HG03280 (cell line): Measurements from ENCODE around the gene ZNF491.
"Not testable (repeated sequence)": the region's sequence is repeated elsewhere in the genome, so short reads cannot be mapped to it uniquely, and the experiment has no call there.

Experiments used
- ATAC-seq: cut with Tn5 transposase; IDR thresholded peaks from one replicate; pipeline ENCODE4 v1.9.1; 2021; ENCODE audit warnings: mild to moderate bottlenecking, moderate library complexity; ENCODE audit not compliant: unreplicated experiment

Gene ZNF491

GRCh38 chr19:11798391-11799330, at the start of gene ZNF491:
Gene ZNF491 (plus strand): TSS chr19:11798523. CDS start chr19:11805954, 7,431 bp downstream.
- ATAC-seq = peak; percentile 94

- no peak for ATAC-seq
Measured at GRCh38 chr19:11749751-11750150, 48.6 kb upstream of the ZNF491 start.

- ATAC-seq = no peak
Measured at GRCh38 chr19:11752244-11752736, 46.0 kb upstream of the ZNF491 start.

- ATAC-seq = no peak
Measured at GRCh38 chr19:11754663-11755062, 43.7 kb upstream of the ZNF491 start.

GRCh38 chr19:11756965-11757364, 41.4 kb upstream of the ZNF491 start:
- ATAC-seq = no peak

- no peak for ATAC-seq
Measured at GRCh38 chr19:11759805-11760204, 38.5 kb upstream of the ZNF491 start.

- ATAC-seq = no peak
Measured at GRCh38 chr19:11763117-11763516, 35.2 kb upstream of the ZNF491 start.

GRCh38 chr19:11763611-11764010, 34.7 kb upstream of the ZNF491 start:
- no peak for ATAC-seq

- ATAC-seq = peak; percentile 90
Measured at GRCh38 chr19:11766597-11767591, 31.4 kb upstream of the ZNF491 start, which contains the start of gene ZNF441. Gene ZNF441 (plus strand): TSS chr19:11767000. CDS start chr19:11767194, 194 bp downstream.

GRCh38 chr19:11767633-11768133, 30.6 kb upstream of the ZNF491 start:
- peak; percentile 17 for ATAC-seq

- no peak for ATAC-seq
Measured at GRCh38 chr19:11769995-11770394, 28.3 kb upstream of the ZNF491 start.

GRCh38 chr19:11771520-11771919, 26.8 kb upstream of the ZNF491 start:
- not testable (repeated sequence) for ATAC-seq

GRCh38 chr19:11776669-11777068, 21.7 kb upstream of the ZNF491 start:
- not testable (repeated sequence) for ATAC-seq

- ATAC-seq = no peak
Measured at GRCh38 chr19:11780431-11781020, 17.8 kb upstream of the ZNF491 start.

GRCh38 chr19:11781295-11782057, 16.8 kb upstream of the ZNF491 start:
- no peak for ATAC-seq

- no peak for ATAC-seq
Measured at GRCh38 chr19:11783767-11784166, 14.6 kb upstream of the ZNF491 start.

GRCh38 chr19:11784356-11784755, 14.0 kb upstream of the ZNF491 start:
- ATAC-seq = no peak

- no peak for ATAC-seq
Measured at GRCh38 chr19:11787536-11787935, 10.8 kb upstream of the ZNF491 start.

- ATAC-seq = no peak
Measured at GRCh38 chr19:11792942-11793341, 5.4 kb upstream of the ZNF491 start.

- peak; percentile 56 for ATAC-seq
Measured at GRCh38 chr19:11797491-11797890, 832 bp upstream of the ZNF491 start.
